Left ventricle myocardium superior (tissue), 1 donor: ENCODE measurements around the gene DPEP2. TPM values are rescaled to one million over a fixed set of nuclear protein-coding genes. Genes with fewer than 3 reads are reported as not detected.
A peak's percentile ranks its signal among the peaks of the same experiment; 100 is the strongest.
"Not testable (repeated sequence)": the region's sequence is repeated elsewhere in the genome, so short reads cannot be mapped to it uniquely, and the experiment has no call there.

Source experiments
- ATAC-seq: fragments of 200-7000 bp; cut with Tn5 transposase; one replicate; pipeline ENCODE4 v1.9.1; 2020; ENCODE audit warnings: mild to moderate bottlenecking, moderate library complexity
- DNase-seq: peaks from one replicate; pipeline ENCODE4 v3.0.0-alpha.2; 2020
- intact Hi-C: fragments of 100-400 bp; cut with micrococcal nuclease; formaldehyde crosslinking; loops from one replicate; pipeline ENCODE4 v1.11.0; 2022
- long read RNA-seq: library from polyadenylated mRNA; unstranded; transcript quantifications from one replicate; pipeline ENCODE4 v2.0.0, GENCODE V29; 2021
- total RNA-seq: library from RNA; stranded (reverse); fragmentation: NEBNext Ultra II Directional; extraction: Animal tissue kit (Norgen Biotek cat#: 25700); gene quantifications from one replicate; pipeline ENCODE4 v1.2.1, GENCODE V29; 2021
- donor health status: DM: no; HTN: yes; CAD: no; lungs with severe emphysema.

Gene DPEP2
- total RNA-seq = 2.2 TPM
- long read RNA-seq, partial matches to known transcripts = 0 of 3 reads
- long read RNA-seq, other reads (novel, unspliced or antisense) = 3 of 3 reads

- ATAC-seq = peak; percentile 79
- DNase-seq, intact Hi-C loops: not testable (repeated sequence)
Measured at GRCh38 chr16:67998779-67999688, at the start of gene DPEP2. Gene DPEP2 (minus strand): TSS chr16:67999484. CDS start chr16:67993212, 6,272 bp downstream.

- intact Hi-C loops = no loop called here
Measured at GRCh38 chr16:68047987-68048386, 48.7 kb upstream of the DPEP2 start.

GRCh38 chr16:68046106-68046505, 46.8 kb upstream of the DPEP2 start:
- intact Hi-C loops = no loop called here
- DNase-seq = no peak
- ATAC-seq = no peak

More at GRCh38 chr16:68047987-68048386, 48.7 kb upstream of the DPEP2 start:
- ATAC-seq = no peak
- no peak for DNase-seq

- intact Hi-C loops = no loop called here
- peak; percentile 44 for ATAC-seq
Measured at GRCh38 chr16:68041783-68042182, 42.5 kb upstream of the DPEP2 start.

GRCh38 chr16:68040506-68041288, 41.4 kb upstream of the DPEP2 start:
- intact Hi-C loops = no loop called here
- ATAC-seq (peak; percentile 96), DNase-seq (peak; percentile 89)

More at GRCh38 chr16:68041783-68042182, 42.5 kb upstream of the DPEP2 start:
- DNase-seq = no peak

- ATAC-seq = no peak
- intact Hi-C loops = no loop called here
- DNase-seq = no peak
Measured at GRCh38 chr16:68037841-68038597, 38.7 kb upstream of the DPEP2 start.

- ATAC-seq (no peak), DNase-seq (no peak)
- intact Hi-C loops = no loop called here
Measured at GRCh38 chr16:68035227-68035626, 35.9 kb upstream of the DPEP2 start.

- intact Hi-C loops = no loop called here
- ATAC-seq (no peak), DNase-seq (no peak)
Measured at GRCh38 chr16:68033101-68033500, 33.8 kb upstream of the DPEP2 start.

- no peak for ATAC-seq
- intact Hi-C loops = no loop called here
- DNase-seq = no peak
Measured at GRCh38 chr16:68031951-68032350, 32.7 kb upstream of the DPEP2 start.

- intact Hi-C loops, ATAC-seq, DNase-seq: not testable (repeated sequence)
Measured at GRCh38 chr16:68030108-68030507, 30.8 kb upstream of the DPEP2 start.

- no peak for DNase-seq
- no peak for ATAC-seq
- intact Hi-C loops = no loop called here
Measured at GRCh38 chr16:68028996-68029395, 29.7 kb upstream of the DPEP2 start.

- peak; percentile 98 for ATAC-seq
- peak; percentile 96 for DNase-seq
- intact Hi-C loops = no loop called here
Measured at GRCh38 chr16:68022728-68023537, 23.6 kb upstream of the DPEP2 start, which contains the start of the genes DDX28 and DUS2. Gene DDX28 (minus strand): TSS chr16:68023232. CDS start chr16:68023202, 30 bp downstream. Gene DUS2 (plus strand): TSS chr16:68023284. CDS start chr16:68038024, 14,740 bp downstream.

- no peak for DNase-seq
Measured at GRCh38 chr16:68022278-68022727, 23.0 kb upstream of the DPEP2 start.

GRCh38 chr16:68021490-68021889, 22.2 kb upstream of the DPEP2 start:
- intact Hi-C loops = no loop called here
- no peak for DNase-seq
- ATAC-seq = no peak

More at GRCh38 chr16:68022278-68022727, 23.0 kb upstream of the DPEP2 start:
- ATAC-seq = peak; percentile 6
- intact Hi-C loops = no loop called here

GRCh38 chr16:68019167-68019680, 19.9 kb upstream of the DPEP2 start:
- intact Hi-C loops = no loop called here
- DNase-seq (no peak), ATAC-seq (no peak)

- intact Hi-C loops = no loop called here
- ATAC-seq (no peak), DNase-seq (no peak)
Measured at GRCh38 chr16:68015681-68016080, 16.4 kb upstream of the DPEP2 start, which contains the start of gene DPEP2NB. Gene DPEP2NB (minus strand): TSS chr16:68015911. CDS start chr16:68015770, 141 bp downstream.

GRCh38 chr16:68013440-68013839, 14.2 kb upstream of the DPEP2 start:
- DNase-seq (no peak), ATAC-seq (no peak)
- intact Hi-C loops = no loop called here

GRCh38 chr16:68009872-68010271, 10.6 kb upstream of the DPEP2 start:
- ATAC-seq, DNase-seq, intact Hi-C loops: not testable (repeated sequence)
